Rectal smooth muscle tissue (tissue), 1 donor: ENCODE data around the gene ACTR10.
"Not testable (repeated sequence)": the region's sequence is repeated elsewhere in the genome, so short reads cannot be mapped to it uniquely, and the experiment has no call there.

Source experiments
- H3K27ac ChIP-seq: one replicate; pipeline ENCODE4 v1.7.0; 2013; ENCODE audit warnings: low read depth, low read length, inconsistent platforms
- H3K27me3 ChIP-seq: one replicate; pipeline ENCODE4 v1.7.0; 2013; ENCODE audit warnings: low read length; ENCODE audit not compliant: control insufficient read depth, insufficient read depth
- H3K36me3 ChIP-seq: one replicate; pipeline ENCODE4 v1.7.0; 2013; ENCODE audit warnings: low read length; ENCODE audit not compliant: control insufficient read depth, insufficient read depth
- H3K4me1 ChIP-seq: one replicate; pipeline ENCODE4 v1.7.0; 2013; ENCODE audit warnings: low read length; ENCODE audit not compliant: control insufficient read depth, insufficient read depth
- H3K4me3 ChIP-seq: one replicate; pipeline ENCODE4 v1.7.0; 2013; ENCODE audit warnings: low read length
- H3K9ac ChIP-seq: one replicate; pipeline ENCODE4 v1.7.0; 2013; ENCODE audit warnings: low read length

The ACTR10 gene

DNA sequence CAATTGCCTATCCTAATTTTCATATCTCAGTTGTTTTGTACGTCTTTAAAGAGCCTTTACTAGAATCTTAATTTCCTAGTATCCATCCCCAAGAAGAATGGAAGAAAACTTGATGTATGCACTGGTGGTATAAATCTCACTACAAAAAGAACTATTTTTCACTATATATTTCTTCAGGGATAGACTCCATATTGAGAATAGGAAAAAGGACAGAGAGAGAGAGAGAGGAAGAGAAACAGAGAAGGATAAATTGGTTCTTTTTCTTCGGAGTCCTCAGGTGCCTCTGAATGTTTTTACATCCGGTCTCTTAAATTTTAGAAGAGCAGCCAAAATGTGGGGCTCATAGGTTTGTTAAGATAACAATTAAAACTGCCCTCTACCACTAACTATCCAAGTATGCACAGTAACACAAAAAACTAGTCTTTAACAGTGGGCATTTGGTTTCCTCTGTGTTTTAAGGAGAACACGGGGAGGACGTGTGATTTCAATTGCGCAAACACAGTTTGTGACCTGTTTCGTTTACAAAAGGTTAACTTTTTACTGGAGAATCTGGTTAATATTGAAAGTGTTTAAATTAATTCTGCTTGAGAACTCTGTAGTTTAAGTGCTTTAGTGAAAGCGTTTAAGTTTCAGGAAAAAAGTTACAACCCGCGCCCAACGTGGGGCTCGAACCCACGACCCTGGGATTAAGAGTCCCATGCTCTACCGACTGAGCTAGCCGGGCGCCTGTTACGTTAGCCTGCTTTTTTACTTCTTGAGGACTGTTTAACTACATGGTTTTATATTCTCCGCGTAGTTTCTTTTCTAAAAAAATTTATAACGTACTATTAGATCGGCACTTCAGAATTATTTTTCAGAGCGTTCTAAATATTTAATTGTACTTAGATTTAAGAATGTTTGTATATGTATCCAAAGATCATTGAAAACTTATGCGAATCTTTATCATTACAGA lies 39.6 kb downstream of the ACTR10 start:
- Histone ChIP-seq H3K36me3 (no peaks in the 10 kb centered on the region), H3K4me1 (peaks cover 4% of the 10 kb centered on the region), H3K27ac (peak overlapping the region; percentile 62), H3K27me3 (no peaks in the 10 kb centered on the region), H3K9ac (peak overlapping the region; percentile 50), H3K4me3 (peak overlapping the region; percentile 64)

DNA sequence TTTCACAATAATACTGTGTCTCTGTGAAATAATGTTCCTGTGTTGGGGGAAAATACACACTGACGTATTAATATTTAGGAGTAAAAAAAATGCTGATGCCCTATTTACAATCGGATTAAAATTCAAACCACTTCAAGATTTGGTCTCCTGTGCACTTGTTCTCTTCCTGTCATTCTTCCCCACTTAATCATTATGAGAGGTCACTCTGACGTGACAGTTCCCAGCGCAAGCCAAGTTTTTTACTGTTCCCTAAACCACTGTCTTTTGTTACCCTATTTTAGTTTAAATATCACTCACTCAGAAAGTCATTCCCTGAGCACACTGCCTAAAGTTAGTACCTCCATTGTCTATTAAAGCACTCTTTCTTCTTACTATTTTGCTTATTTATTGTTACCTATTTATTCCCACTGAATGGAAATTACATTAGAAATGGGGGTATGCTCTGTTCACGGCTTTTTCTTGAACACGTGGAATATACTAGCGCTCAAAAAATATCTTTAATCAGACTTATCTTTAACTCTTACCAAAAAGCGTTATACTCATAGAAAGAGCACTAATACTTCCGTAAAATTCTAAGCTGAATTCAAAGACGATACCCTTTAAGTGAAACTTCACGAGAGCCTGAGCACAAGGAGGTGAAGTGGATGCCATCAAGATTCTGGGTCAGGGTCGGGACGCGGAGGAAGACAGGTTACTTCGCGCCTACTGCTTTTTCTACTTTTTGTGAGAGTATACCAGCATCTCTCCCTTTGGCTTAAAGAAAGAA lies 44.0 kb downstream of the ACTR10 start:
- no peaks in the 10 kb centered on the region for H3K36me3 ChIP-seq
- H3K27me3 ChIP-seq, result no peaks in the 10 kb centered on the region
- H3K4me3 ChIP-seq, result peak overlapping the region; percentile 71
- peaks cover 14% of the 10 kb centered on the region for H3K4me1 ChIP-seq
- H3K9ac ChIP-seq, result peak overlapping the region; percentile 38
- peak overlapping the region; percentile 76 for H3K27ac ChIP-seq

GRCh38 chr14:58244556-58245387 lies 44.8 kb downstream of the ACTR10 start, which contains the start of gene PSMA3:
TSS of gene PSMA3 (plus strand) at chr14:58244843. CDS start at chr14:58244921, 78 bp downstream.
- Histone ChIP-seq H3K4me1 (peaks cover 14% of the 10 kb centered on the region), H3K27me3 (no peaks in the 10 kb centered on the region)

DNA sequence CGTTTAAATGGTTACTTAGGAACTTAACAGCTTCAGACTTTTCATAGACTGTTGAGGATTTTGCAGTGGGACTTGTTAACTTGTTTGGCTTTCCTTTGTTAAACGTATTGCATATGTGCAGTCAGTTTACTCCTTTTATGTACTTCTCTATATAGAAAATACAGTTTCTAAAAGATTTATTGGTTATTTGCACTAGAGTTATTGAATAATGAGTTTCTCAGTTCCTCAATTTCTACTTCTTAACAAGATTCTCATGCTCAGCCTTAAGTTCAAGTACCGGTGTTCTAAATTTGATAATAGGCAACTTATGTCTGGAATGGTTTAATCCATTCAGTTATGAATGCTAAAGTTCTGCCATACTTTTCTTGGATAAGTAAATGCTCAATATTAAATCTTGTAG lies 45.6 kb downstream of the ACTR10 start:
- peak overlapping the region; percentile 79 for H3K4me3 ChIP-seq
- peak overlapping the region; percentile 87 for H3K9ac ChIP-seq
- H3K27me3 ChIP-seq, result no peaks in the 10 kb centered on the region
- peak overlapping the region; percentile 90 for H3K27ac ChIP-seq
- no peaks in the 10 kb centered on the region for H3K36me3 ChIP-seq
- peaks cover 14% of the 10 kb centered on the region for H3K4me1 ChIP-seq

More at GRCh38 chr14:58244556-58245387, 44.8 kb downstream of the ACTR10 start, which contains the start of gene PSMA3:
- peak within 1 kb of the TSS; percentile 90 for H3K27ac ChIP-seq
- H3K36me3 ChIP-seq, result no peaks in the 10 kb centered on the region
- peak within 1 kb of the TSS; percentile 79 for H3K4me3 ChIP-seq
- H3K9ac ChIP-seq, result peak within 1 kb of the TSS; percentile 87

- Histone ChIP-seq H3K27me3 (no peaks in the 10 kb centered on the region), H3K4me1 (peaks cover 10% of the 10 kb centered on the region), H3K9ac (no peak overlapping the region), H3K36me3 (peaks cover 10% of the 10 kb centered on the region), H3K27ac (no peak overlapping the region), H3K4me3 (no peak overlapping the region)
Observed at GRCh38 chr14:58249611-58250010, 49.7 kb downstream of the ACTR10 start.

GRCh38 chr14:58258156-58258555 lies 58.2 kb downstream of the ACTR10 start:
- peaks cover 34% of the 10 kb centered on the region for H3K36me3 ChIP-seq

DNA sequence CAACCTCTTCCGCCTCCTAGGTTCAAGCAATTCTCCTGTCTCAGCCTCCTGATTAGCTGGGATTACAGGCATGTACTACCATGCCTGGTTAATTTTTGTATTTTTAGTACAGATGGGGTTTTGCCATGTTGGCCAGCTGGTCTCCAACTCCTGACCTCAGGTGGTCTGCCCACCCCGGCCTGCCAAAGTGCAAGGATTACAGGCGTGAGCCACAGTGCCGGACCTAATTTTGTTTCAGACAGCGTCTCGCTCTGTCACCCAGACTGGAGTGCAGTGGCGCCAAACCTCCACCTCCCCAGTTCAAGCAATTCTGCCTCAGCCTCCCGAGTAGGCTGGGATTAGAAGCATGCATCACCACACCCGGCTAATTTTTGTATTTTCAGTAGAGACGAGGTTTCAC lies 62.1 kb downstream of the ACTR10 start:
- not testable (repeated sequence) for H3K9ac ChIP-seq, H3K4me1 ChIP-seq, H3K4me3 ChIP-seq, H3K27me3 ChIP-seq, H3K27ac ChIP-seq
- peaks cover 35% of the 10 kb centered on the region for H3K36me3 ChIP-seq

More at GRCh38 chr14:58258156-58258555, 58.2 kb downstream of the ACTR10 start:
- no peak overlapping the region for H3K27ac ChIP-seq
- H3K27me3 ChIP-seq, result no peaks in the 10 kb centered on the region
- H3K4me1 ChIP-seq, result no peaks in the 10 kb centered on the region
- H3K9ac ChIP-seq, result no peak overlapping the region
- H3K4me3 ChIP-seq, result no peak overlapping the region

DNA sequence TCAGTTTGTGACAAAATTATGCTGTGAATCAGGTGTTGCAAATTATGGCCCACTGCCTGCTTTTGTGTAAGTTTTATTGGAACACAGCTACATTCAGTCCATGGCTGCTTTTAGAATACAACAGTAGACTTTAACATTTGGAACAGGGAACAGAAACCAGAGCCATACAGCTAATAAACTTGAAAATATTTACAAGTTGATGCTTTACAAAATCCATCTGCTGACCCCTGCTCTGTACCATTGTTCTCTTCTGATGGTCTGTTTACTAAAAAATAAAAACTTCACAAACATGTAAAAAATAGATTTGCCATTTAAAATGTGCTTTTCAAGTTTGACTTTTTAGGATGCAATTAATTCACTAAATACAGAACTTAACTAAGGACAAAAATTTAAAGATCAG lies 65.5 kb downstream of the ACTR10 start:
- H3K36me3 ChIP-seq, result peaks cover 39% of the 10 kb centered on the region

DNA sequence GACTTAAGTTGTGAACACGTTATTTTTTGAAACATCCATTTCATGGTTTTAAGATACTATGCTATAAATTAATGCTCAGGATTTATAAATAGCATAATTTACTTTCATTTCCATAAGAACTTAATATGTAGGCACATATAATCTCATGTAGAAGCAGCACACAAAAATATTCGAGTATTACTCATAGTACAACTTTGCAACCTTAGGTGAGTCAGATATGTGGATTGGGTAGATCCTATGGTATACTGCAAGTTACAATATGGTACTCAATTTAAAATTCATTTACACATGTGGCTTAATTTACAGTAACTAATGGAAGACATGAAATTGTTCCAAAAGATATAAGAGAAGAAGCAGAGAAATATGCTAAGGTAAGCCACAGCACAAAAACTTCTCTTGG lies 70.7 kb downstream of the ACTR10 start:
- H3K27ac ChIP-seq, result no peak overlapping the region
- no peak overlapping the region for H3K4me3 ChIP-seq
- H3K9ac ChIP-seq, result no peak overlapping the region
- H3K36me3 ChIP-seq, result peaks cover 19% of the 10 kb centered on the region
- peaks cover 6% of the 10 kb centered on the region for H3K4me1 ChIP-seq
- H3K27me3 ChIP-seq, result no peaks in the 10 kb centered on the region

More for the DNA sequence above, 65.5 kb downstream of the ACTR10 start:
- Histone ChIP-seq H3K27ac (no peak overlapping the region), H3K4me3 (no peak overlapping the region), H3K4me1 (no peaks in the 10 kb centered on the region), H3K9ac (no peak overlapping the region), H3K27me3 (no peaks in the 10 kb centered on the region)

- Histone ChIP-seq H3K36me3 (peaks cover 20% of the 10 kb centered on the region), H3K4me1 (peaks cover 6% of the 10 kb centered on the region), H3K27me3 (no peaks in the 10 kb centered on the region), H3K27ac (peak overlapping the region; percentile 47), H3K9ac (no peak overlapping the region), H3K4me3 (no peak overlapping the region)
Observed at GRCh38 chr14:58272588-58273372, 72.8 kb downstream of the ACTR10 start.

GRCh38 chr14:58274881-58275280 lies 74.9 kb downstream of the ACTR10 start:
- no peak overlapping the region for H3K9ac ChIP-seq
- no peaks in the 10 kb centered on the region for H3K27me3 ChIP-seq
- H3K27ac ChIP-seq, result no peak overlapping the region
- peaks cover 5% of the 10 kb centered on the region for H3K36me3 ChIP-seq
- H3K4me3 ChIP-seq, result no peak overlapping the region
- peaks cover 6% of the 10 kb centered on the region for H3K4me1 ChIP-seq
